GM12878 (cell line): ENCODE results near the gene SNRPF. TPM values are rescaled to one million over a fixed set of nuclear protein-coding genes. Genes with fewer than 3 reads are reported as not detected.

ENCODE experiments used
- ATAC-seq: fragments of 200-7000 bp; cut with Tn5 transposase; 3 replicates; pipeline ENCODE4 v1.9.1; 2020; ENCODE audit warnings: mild to moderate bottlenecking, moderate library complexity
- BruUV-seq: library from RNA; stranded (reverse); fragments of 400-500 nt; replicated peaks from 2 replicates; lab custom pipeline; 2021; lab: Mats Ljungman, UMichigan
- CTCF ChIA-PET: fragments of 300-600 bp; sonication (Branson Sonifier 250); formaldehyde crosslinking; extraction: SDS; loops from one replicate; lab custom pipeline; 2021; ENCODE audit warnings: inconsistent platforms; lab: Yijun Ruan, JAX
- POLR2A ChIA-PET: fragments of 350-600 bp; formaldehyde crosslinking; extraction: SDS; loops from one replicate; lab custom pipeline; 2021; ENCODE audit warnings: inconsistent platforms; lab: Charles Lee
- RAD21 ChIA-PET: fragments of 300-600 bp; sonication (Branson Sonifier 250); formaldehyde crosslinking; loops from one replicate; lab custom pipeline; 2023; ENCODE audit warnings: antibody characterized with exemption; ENCODE audit not compliant: unreplicated experiment; lab: Charles Lee
- SMC1A ChIA-PET: fragments of 300-600 bp; sonication (Branson Sonifier 250); formaldehyde crosslinking; loops from one replicate; lab custom pipeline; 2023; ENCODE audit not compliant: unreplicated experiment, uncharacterized antibody; lab: Charles Lee
- DNase-seq: peaks from one replicate; pipeline ENCODE4 v3.0.0-alpha.2; 2011; ENCODE audit warnings: low read depth, low spot score
- FAIRE-seq: peaks from 3 replicates; lab custom pipeline; 2011; peaks lifted over from hg19 to GRCh38; lab: Jason Lieb, UNC
- H2AFZ ChIP-seq: 2 replicates; pipeline ENCODE4 v1.6.0; 2011; ENCODE audit warnings: low read depth, low read length, control low read depth; ENCODE audit not compliant: control insufficient read depth
- H3K27ac ChIP-seq: 2 replicates; pipeline ENCODE4 v1.5.1; 2011; ENCODE audit warnings: control low read depth; ENCODE audit not compliant: control insufficient read depth, insufficient read depth
- H3K27me3 ChIP-seq, 2 experiments: replicated peaks in 1 of 2; 2 replicates each; pipeline versions ENCODE4 v1.6.0 to v1.6.1; 2011; ENCODE audit warnings: low read length in 1 of 2; ENCODE audit not compliant: control insufficient read depth in 2 of 2, insufficient read depth in 2 of 2
- H3K36me3 ChIP-seq, 2 experiments: 2 replicates each; pipeline ENCODE4 v1.5.1; 2011; ENCODE audit warnings: low read length in 1 of 2; ENCODE audit not compliant: control insufficient read depth in 2 of 2, insufficient read depth in 2 of 2
- H3K4me1 ChIP-seq: 2 replicates; pipeline ENCODE4 v1.6.1; 2011; ENCODE audit warnings: mild to moderate bottlenecking, low read length, moderate library complexity, mixed read lengths; ENCODE audit not compliant: control insufficient read depth, insufficient read depth
- H3K4me2 ChIP-seq: 2 replicates; pipeline ENCODE4 v1.6.0; 2011; ENCODE audit warnings: control low read depth; ENCODE audit not compliant: control insufficient read depth, insufficient read depth
- H3K4me3 ChIP-seq: fragments of 200-600 bp; sonication (generic); 2 replicates; pipeline ENCODE4 v1.5.1; 2016
- H3K79me2 ChIP-seq: 2 replicates; pipeline ENCODE4 v1.6.0; 2011; ENCODE audit warnings: low read length; ENCODE audit not compliant: control insufficient read depth, insufficient read depth
- H3K9ac ChIP-seq: 2 replicates; pipeline ENCODE4 v1.8.0; 2011; ENCODE audit warnings: low read length, control low read depth, mixed read lengths; ENCODE audit not compliant: control insufficient read depth, insufficient read depth
- H3K9me3 ChIP-seq: replicated peaks from 3 replicates; pipeline ENCODE4 v1.5.1; 2011; ENCODE audit warnings: mild to moderate bottlenecking, low read length; ENCODE audit not compliant: control insufficient read depth, insufficient read depth
- H4K20me1 ChIP-seq: 2 replicates; pipeline ENCODE4 v1.6.0; 2011; ENCODE audit not compliant: control insufficient read depth, insufficient read depth
- ATF7 ChIP-seq: fragments of 450-650 bp; IDR thresholded peaks from 2 replicates; pipeline ENCODE4 v1.6.1; 2016; ENCODE audit warnings: low read depth, mild to moderate bottlenecking
- E2F8 ChIP-seq: fragments of 450-650 bp; IDR thresholded peaks from 2 replicates; pipeline ENCODE4 v1.6.1; 2018; ENCODE audit warnings: mild to moderate bottlenecking, low read depth, moderate library complexity; ENCODE audit not compliant: partially characterized antibody
- JUNB ChIP-seq: IDR thresholded peaks from 2 replicates; pipeline ENCODE4 v1.6.1; 2016; ENCODE audit warnings: antibody characterized with exemption, mild to moderate bottlenecking
- KDM1A ChIP-seq: fragments of 200-600 bp; sonication (generic); IDR thresholded peaks from 2 replicates; pipeline ENCODE4 v1.6.1; 2016; ENCODE audit warnings: borderline replicate concordance
- MAX ChIP-seq: IDR thresholded peaks from 2 replicates; pipeline ENCODE4 v1.6.1; 2012; ENCODE audit warnings: low read depth, low read length, improper control_type of control experiment
- MYB ChIP-seq: fragments of 150-350 bp; IDR thresholded peaks from 2 replicates; pipeline ENCODE4 v1.6.1; 2014; ENCODE audit warnings: mild to moderate bottlenecking, low read depth, low read length, borderline replicate concordance
- POU2F2 ChIP-seq: IDR thresholded peaks from 3 replicates; pipeline ENCODE4 v1.6.1; 2011; ENCODE audit warnings: low read depth, mild to moderate bottlenecking, low read length, borderline replicate concordance
- SP1 ChIP-seq: IDR thresholded peaks from one replicate; pipeline ENCODE4 v1.6.1; 2011; ENCODE audit warnings: low read depth, low read length
- SREBF2 ChIP-seq: IDR thresholded peaks from 2 replicates; pipeline ENCODE4 v1.6.1; 2012; ENCODE audit warnings: mild to moderate bottlenecking, low read length
- TARDBP ChIP-seq: IDR thresholded peaks from 2 replicates; pipeline ENCODE4 v1.6.1; 2016; ENCODE audit warnings: borderline replicate concordance
- WRNIP1 ChIP-seq: IDR thresholded peaks from 2 replicates; pipeline ENCODE4 v1.6.1; 2011; ENCODE audit warnings: low read depth, low read length, improper control_type of control experiment, borderline replicate concordance
- ZNF207 ChIP-seq: fragments of 450-650 bp; IDR thresholded peaks from 2 replicates; pipeline ENCODE4 v1.6.1; 2014; ENCODE audit warnings: antibody characterized with exemption, mild to moderate bottlenecking, borderline replicate concordance
- WGBS: methylation state at CpG from one replicate; pipeline ENCODE4 v1.1.6; 2016; ENCODE audit warnings: low lambda C conversion rate; ENCODE audit not compliant: insufficient replicate concordance, insufficient coverage; ENCODE audit errors: missing lambda C conversion rate; 5-methylcytosine and 5-hydroxymethylcytosine counted together
- in situ Hi-C: fragments of 300-500 bp; cut with MboI; formaldehyde crosslinking; loops from 9 replicates; pipeline ENCODE4 v1.14.3; 2018; ENCODE audit warnings: mixed read lengths
- intact Hi-C: fragments of 100-400 bp; cut with micrococcal nuclease; formaldehyde crosslinking; loops from one replicate; pipeline ENCODE4 v1.14.2; 2022; ENCODE audit not compliant: unreplicated experiment
- polyA plus RNA-seq, 11 experiments: library from polyadenylated mRNA; depleted of rRNA in 4 of 11; unstranded in 6 of 11; stranded (reverse) in 5 of 11; fragments of >200 nt; fragmentation: Nextera tagmentation in 4 of 11; fragmentation: Illumina TruSeq in 1 of 11; extraction: Ambion mirVana in 4 of 11; extraction: Trizol in 1 of 11; gene quantifications; 1 replicate in 1 of 11; 2 replicates in 10 of 11; pipeline versions ENCODE4 v1.2.1 to v1.2.3, GENCODE V29; 2011 to 2016; ENCODE audit warnings: inconsistent platforms in 2 of 11, missing spikeins in 2 of 11, low read depth in 1 of 11
- total RNA-seq, 4 experiments: library from RNA; depleted of rRNA in 3 of 4; stranded (reverse); fragments of >200 nt in 3 of 4; fragmentation: Illumina TruSeq in 1 of 4; extraction: Trizol in 1 of 4; gene quantifications; 2 replicates each; pipeline versions ENCODE4 v1.2.1 to v1.2.3, GENCODE V29; 2013 to 2021
- TF ChIP-seq, protein P1 (sequence below): fragments of 450-650 bp; IDR thresholded peaks from 2 replicates; pipeline ENCODE4 v1.6.1; 2017; ENCODE audit warnings: mild to moderate bottlenecking, low read depth, inconsistent platforms; ENCODE audit not compliant: poor library complexity, severe bottlenecking

SNRPF gene
- total and polyA plus RNA-seq, 10 of the 15 experiments (the other 5 are each of a cell fraction or from before 2014, with no cell fraction given), result 36.5 to 204 (median 77.9) TPM

- POLR2A ChIA-PET, result no interaction called here
- no peak for FAIRE-seq
Observed at GRCh38 chr12:95884998-95885397, 26.2 kb downstream of the SNRPF start.

More at GRCh38 chr12:95884998-95885397, 26.2 kb downstream of the SNRPF start:
- no peak overlapping the region for H3K4me3 ChIP-seq
- H4K20me1 ChIP-seq, result no peaks in the 10 kb centered on the region
- H3K27ac ChIP-seq, result no peak overlapping the region
- no peaks in the 10 kb centered on the region for H3K27me3 ChIP-seq
- ChIA-PET CTCF (no interaction called here), SMC1A (no interaction called here), RAD21 (no interaction called here)
- no peaks in the 10 kb centered on the region for H3K9me3 ChIP-seq
- TF ChIP-seq JUNB, result no peak
- TF ChIP-seq ZNF207, result no peak
- TF ChIP-seq WRNIP1, result no peak
- no peak for TF ChIP-seq MYB
- TF ChIP-seq SP1, result no peak
- TF ChIP-seq POU2F2, result no peak
- no peak for TF ChIP-seq MAX
- TF ChIP-seq TARDBP, result no peak
- TF ChIP-seq E2F8, result no peak
- TF ChIP-seq ATF7, result no peak
- no peak for TF ChIP-seq SREBF2
- TF ChIP-seq, protein P1, sequence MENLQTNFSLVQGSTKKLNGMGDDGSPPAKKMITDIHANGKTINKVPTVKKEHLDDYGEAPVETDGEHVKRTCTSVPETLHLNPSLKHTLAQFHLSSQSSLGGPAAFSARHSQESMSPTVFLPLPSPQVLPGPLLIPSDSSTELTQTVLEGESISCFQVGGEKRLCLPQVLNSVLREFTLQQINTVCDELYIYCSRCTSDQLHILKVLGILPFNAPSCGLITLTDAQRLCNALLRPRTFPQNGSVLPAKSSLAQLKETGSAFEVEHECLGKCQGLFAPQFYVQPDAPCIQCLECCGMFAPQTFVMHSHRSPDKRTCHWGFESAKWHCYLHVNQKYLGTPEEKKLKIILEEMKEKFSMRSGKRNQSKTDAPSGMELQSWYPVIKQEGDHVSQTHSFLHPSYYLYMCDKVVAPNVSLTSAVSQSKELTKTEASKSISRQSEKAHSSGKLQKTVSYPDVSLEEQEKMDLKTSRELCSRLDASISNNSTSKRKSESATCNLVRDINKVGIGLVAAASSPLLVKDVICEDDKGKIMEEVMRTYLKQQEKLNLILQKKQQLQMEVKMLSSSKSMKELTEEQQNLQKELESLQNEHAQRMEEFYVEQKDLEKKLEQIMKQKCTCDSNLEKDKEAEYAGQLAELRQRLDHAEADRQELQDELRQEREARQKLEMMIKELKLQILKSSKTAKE, result no peak
- TF ChIP-seq KDM1A, result no peak
- no peaks in the 10 kb centered on the region for H3K36me3 ChIP-seq
- no TSS peak for BruUV-seq
- no peaks in the 10 kb centered on the region for H3K4me1 ChIP-seq
- no peak overlapping the region for H2AFZ ChIP-seq
- no peak for DNase-seq
- H3K4me2 ChIP-seq, result no peak overlapping the region
- in situ Hi-C loops (no loop called here), intact Hi-C loops (no loop called here)
- H3K9ac ChIP-seq, result no peak overlapping the region
- ATAC-seq, result no peak
- no peaks in the 10 kb centered on the region for H3K79me2 ChIP-seq
- 24% methylated on average over 3 of the region's 3 CpGs for WGBS
